Measurements from ENCODE around the gene LAMB2.

LAMB2 gene

GRCh38 chr3:49112262-49112661 is 20.6 kb downstream of the LAMB2 start:
- no peak for DNase-seq (ENCODE audit: low read depth in 1 of 2, low spot score in 1 of 2)
- no peak overlapping the region for H3K4me3 ChIP-seq (replicated peaks; ENCODE audit: insufficient read depth, low read length)
- H3K27me3 ChIP-seq (ENCODE audit: insufficient read depth, poor library complexity, severe bottlenecking): no peaks in the 10 kb centered on the region
- TF ChIP-seq SPI1 (IDR thresholded peaks at IDR 0.05; ENCODE audit: borderline replicate concordance, low read depth): no peak
- TF ChIP-seq POLR2AphosphoS5 (IDR thresholded peaks at IDR 0.05; ENCODE audit: low read depth): no peak
- TF ChIP-seq REST (IDR thresholded peaks at IDR 0.05; ENCODE audit: insufficient replicate concordance, low read depth): no peak
- TF ChIP-seq, protein P1, sequence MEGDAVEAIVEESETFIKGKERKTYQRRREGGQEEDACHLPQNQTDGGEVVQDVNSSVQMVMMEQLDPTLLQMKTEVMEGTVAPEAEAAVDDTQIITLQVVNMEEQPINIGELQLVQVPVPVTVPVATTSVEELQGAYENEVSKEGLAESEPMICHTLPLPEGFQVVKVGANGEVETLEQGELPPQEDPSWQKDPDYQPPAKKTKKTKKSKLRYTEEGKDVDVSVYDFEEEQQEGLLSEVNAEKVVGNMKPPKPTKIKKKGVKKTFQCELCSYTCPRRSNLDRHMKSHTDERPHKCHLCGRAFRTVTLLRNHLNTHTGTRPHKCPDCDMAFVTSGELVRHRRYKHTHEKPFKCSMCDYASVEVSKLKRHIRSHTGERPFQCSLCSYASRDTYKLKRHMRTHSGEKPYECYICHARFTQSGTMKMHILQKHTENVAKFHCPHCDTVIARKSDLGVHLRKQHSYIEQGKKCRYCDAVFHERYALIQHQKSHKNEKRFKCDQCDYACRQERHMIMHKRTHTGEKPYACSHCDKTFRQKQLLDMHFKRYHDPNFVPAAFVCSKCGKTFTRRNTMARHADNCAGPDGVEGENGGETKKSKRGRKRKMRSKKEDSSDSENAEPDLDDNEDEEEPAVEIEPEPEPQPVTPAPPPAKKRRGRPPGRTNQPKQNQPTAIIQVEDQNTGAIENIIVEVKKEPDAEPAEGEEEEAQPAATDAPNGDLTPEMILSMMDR (IDR thresholded peaks at IDR 0.05; ENCODE audit: insufficient read depth, low read length): no peak
- no peak for TF ChIP-seq GABPA (IDR thresholded peaks at IDR 0.05; ENCODE audit: low read depth)
- no peak overlapping the region for H3K27ac ChIP-seq (replicated peaks)

GRCh38 chr3:49111347-49111746 is 21.5 kb downstream of the LAMB2 start:
- Histone ChIP-seq H3K27ac (replicated peaks) (no peak overlapping the region), H3K27me3 (ENCODE audit: insufficient read depth, poor library complexity, severe bottlenecking) (no peaks in the 10 kb centered on the region), H3K4me3 (replicated peaks; ENCODE audit: insufficient read depth, low read length) (no peak overlapping the region)
- DNase-seq (ENCODE audit: low read depth in 1 of 2, low spot score in 1 of 2): no peak
- no peak for TF ChIP-seq SPI1 (IDR thresholded peaks at IDR 0.05; ENCODE audit: borderline replicate concordance, low read depth)
- TF ChIP-seq POLR2AphosphoS5 (IDR thresholded peaks at IDR 0.05; ENCODE audit: low read depth): no peak
- no peak for TF ChIP-seq REST (IDR thresholded peaks at IDR 0.05; ENCODE audit: insufficient replicate concordance, low read depth)

DNA sequence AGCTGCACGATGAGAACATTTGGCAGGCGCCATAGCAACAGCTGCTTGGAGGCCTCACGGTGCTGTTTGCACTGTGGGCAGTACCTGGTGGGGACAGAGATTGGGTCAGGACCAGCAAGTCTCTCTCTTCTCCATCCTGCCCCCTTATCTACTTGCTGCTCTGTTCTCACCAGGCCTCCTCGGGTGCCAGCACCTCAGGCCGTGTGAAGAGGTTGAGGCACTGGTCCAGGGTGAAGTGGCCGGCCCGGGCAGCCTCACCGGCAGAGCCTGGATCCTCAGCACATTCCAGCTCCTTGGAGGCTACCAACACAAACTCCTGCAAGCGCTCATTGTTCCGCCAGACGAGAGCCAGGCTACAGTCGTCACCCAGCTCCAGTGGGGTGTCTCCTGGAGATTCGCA is 22.1 kb downstream of the LAMB2 start:
- H3K27me3 ChIP-seq (ENCODE audit: insufficient read depth, poor library complexity, severe bottlenecking): no peaks in the 10 kb centered on the region
- no peak overlapping the region for H3K4me3 ChIP-seq (replicated peaks; ENCODE audit: insufficient read depth, low read length)
- DNase-seq (ENCODE audit: low read depth in 1 of 2, low spot score in 1 of 2): no peak
- TF ChIP-seq, protein P1 (IDR thresholded peaks at IDR 0.05; ENCODE audit: insufficient read depth, low read length): no peak
- TF ChIP-seq REST (IDR thresholded peaks at IDR 0.05; ENCODE audit: insufficient replicate concordance, low read depth) (no peak), POLR2AphosphoS5 (IDR thresholded peaks at IDR 0.05; ENCODE audit: low read depth) (no peak), SPI1 (IDR thresholded peaks at IDR 0.05; ENCODE audit: borderline replicate concordance, low read depth) (no peak), GABPA (IDR thresholded peaks at IDR 0.05; ENCODE audit: low read depth) (no peak)
- no peak overlapping the region for H3K27ac ChIP-seq (replicated peaks)
